H1 (cell line): Measurements from ENCODE around the gene RICTOR. TPM values are rescaled to one million over a fixed set of nuclear protein-coding genes. Genes with fewer than 3 reads are reported as not detected.

Experiments used
- CTCF ChIA-PET: fragments of 300-600 bp; sonication (Branson Sonifier 250); formaldehyde crosslinking; loops from one replicate; lab custom pipeline; 2021; ENCODE audit not compliant: partially characterized antibody; lab: Charles Lee
- POLR2A ChIA-PET: fragments of 300-600 bp; sonication (Branson Sonifier 250); formaldehyde crosslinking; loops from one replicate; lab custom pipeline; 2021; ENCODE audit warnings: inconsistent platforms; ENCODE audit not compliant: partially characterized antibody; lab: Charles Lee
- DNase-seq, 2 experiments: peaks; one replicate each; pipeline versions ENCODE4 v3.0.0 to v3.0.0-alpha.2; 2010 to 2022; ENCODE audit warnings: low spot score in 2 of 2, low read depth in 1 of 2, mixed read lengths in 1 of 2
- FAIRE-seq: peaks from 2 replicates; lab custom pipeline; 2011; peaks lifted over from hg19 to GRCh38; lab: Jason Lieb, UNC
- H2AFZ ChIP-seq: 2 replicates; pipeline ENCODE4 v1.8.1; 2012; ENCODE audit warnings: low read length, inconsistent platforms
- H2AK5ac ChIP-seq: 2 replicates; pipeline ENCODE4 v1.6.1; 2013; ENCODE audit warnings: low read depth, low read length
- H2BK120ac ChIP-seq: replicated peaks from 2 replicates; pipeline ENCODE3; 2013; ENCODE audit warnings: low read depth, low read length, inconsistent platforms
- H2BK12ac ChIP-seq: 2 replicates; pipeline ENCODE4 v1.6.1; 2013; ENCODE audit warnings: low read depth, low read length
- H2BK15ac ChIP-seq: 2 replicates; pipeline ENCODE4 v1.6.1; 2013; ENCODE audit warnings: low read length
- H2BK20ac ChIP-seq: 2 replicates; pipeline ENCODE4 v1.6.1; 2013; ENCODE audit warnings: low read length
- H2BK5ac ChIP-seq: 2 replicates; pipeline ENCODE4 v1.6.1; 2013; ENCODE audit warnings: low read depth, low read length
- H3K14ac ChIP-seq: 2 replicates; pipeline ENCODE4 v1.6.1; 2013; ENCODE audit warnings: inconsistent platforms; ENCODE audit not compliant: insufficient read length
- H3K18ac ChIP-seq: 2 replicates; pipeline ENCODE4 v1.6.1; 2013; ENCODE audit warnings: low read length; ENCODE audit errors: extremely low read depth
- H3K23ac ChIP-seq: 2 replicates; pipeline ENCODE4 v1.6.1; 2013; ENCODE audit warnings: inconsistent platforms; ENCODE audit not compliant: insufficient read length
- H3K23me2 ChIP-seq: 2 replicates; pipeline ENCODE4 v1.6.1; 2013; ENCODE audit warnings: low read depth, low read length
- H3K27ac ChIP-seq: 2 replicates; pipeline ENCODE4 v1.6.1; 2011; ENCODE audit warnings: low read depth, low read length, inconsistent platforms
- H3K27me3 ChIP-seq, 4 experiments: replicated peaks in 1 of 4; 1 replicate in 1 of 4; 2 replicates in 3 of 4; pipeline versions ENCODE4 v1.6.1 to v1.8.1; 2011 to 2013; ENCODE audit warnings: low read length in 3 of 4, mild to moderate bottlenecking in 3 of 4, inconsistent platforms in 2 of 4, mixed read lengths in 2 of 4, moderate library complexity in 1 of 4; ENCODE audit not compliant: control insufficient read depth in 3 of 4, insufficient read depth in 3 of 4; ENCODE audit errors: extremely low read depth in 1 of 4
- H3K36me3 ChIP-seq, 4 experiments: 2 replicates each; pipeline versions ENCODE4 v1.6.1 to v1.8.1; 2011 to 2013; ENCODE audit warnings: mild to moderate bottlenecking in 4 of 4, low read length in 3 of 4, moderate library complexity in 2 of 4, control low read depth in 1 of 4, inconsistent platforms in 1 of 4; ENCODE audit not compliant: insufficient read depth in 4 of 4, control insufficient read depth in 2 of 4
- H3K4ac ChIP-seq: replicated peaks from 2 replicates; pipeline ENCODE3; 2013; ENCODE audit warnings: low read length, low read depth, mixed read lengths, inconsistent platforms; ENCODE audit not compliant: insufficient read length
- H3K4me1 ChIP-seq, 4 experiments: replicated peaks in 1 of 4; 1 replicate in 1 of 4; 2 replicates in 3 of 4; pipeline versions ENCODE4 v1.6.1 to v1.8.1; 2011 to 2013; ENCODE audit warnings: low read length in 3 of 4, inconsistent platforms in 2 of 4, mixed read lengths in 1 of 4; ENCODE audit not compliant: insufficient read depth in 4 of 4, control insufficient read depth in 3 of 4
- H3K4me2 ChIP-seq, 2 experiments: 2 replicates each; pipeline versions ENCODE4 v1.6.1 to v1.8.1; 2011 to 2013; ENCODE audit warnings: low read depth in 2 of 2, low read length in 2 of 2, control low read depth in 1 of 2, inconsistent platforms in 1 of 2, mild to moderate bottlenecking in 1 of 2; ENCODE audit not compliant: insufficient read depth in 1 of 2
- H3K4me3 ChIP-seq, 4 experiments: fragments of 200-600, 300-600 bp in 1 of 4; sonication (generic), shearing (Covaris generic), sonication (Bioruptor Twin) in 1 of 4; 2 replicates each; pipeline versions ENCODE4 v1.5.1 to v1.8.1; 2011 to 2016; ENCODE audit warnings: low read length in 4 of 4, low read depth in 3 of 4, control low read depth in 2 of 4, inconsistent platforms in 2 of 4, mild to moderate bottlenecking in 2 of 4, mixed read lengths in 1 of 4, moderate library complexity in 1 of 4; ENCODE audit not compliant: insufficient read depth in 2 of 4; ENCODE audit errors: extremely low read depth in 1 of 4
- H3K56ac ChIP-seq: replicated peaks from 2 replicates; pipeline ENCODE3; 2013; ENCODE audit warnings: low read depth, mild to moderate bottlenecking, mixed read lengths, low read length, inconsistent platforms; ENCODE audit not compliant: insufficient read length
- H3K79me1 ChIP-seq: 2 replicates; pipeline ENCODE4 v1.6.1; 2013; ENCODE audit warnings: low read depth, low read length, control low read depth
- H3K79me2 ChIP-seq, 2 experiments: 2 replicates each; pipeline versions ENCODE4 v1.6.1 to v1.8.1; 2012 to 2013; ENCODE audit warnings: low read length in 2 of 2, mild to moderate bottlenecking in 2 of 2, inconsistent platforms in 1 of 2; ENCODE audit not compliant: insufficient read depth in 2 of 2, control insufficient read depth in 1 of 2
- H3K9ac ChIP-seq, 4 experiments: replicated peaks in 1 of 4; 1 replicate in 1 of 4; 2 replicates in 3 of 4; pipeline versions ENCODE4 v1.6.1 to v1.8.1; 2011 to 2013; ENCODE audit warnings: low read depth in 3 of 4, low read length in 3 of 4, control low read depth in 2 of 4, mild to moderate bottlenecking in 2 of 4, moderate library complexity in 2 of 4, inconsistent platforms in 1 of 4; ENCODE audit errors: extremely low read depth in 1 of 4
- H3K9me3 ChIP-seq, 2 experiments: 2 replicates each; pipeline versions ENCODE4 v1.6.1 to v1.8.1; 2012 to 2013; ENCODE audit warnings: mild to moderate bottlenecking in 2 of 2, moderate library complexity in 2 of 2, control low read depth in 1 of 2, inconsistent platforms in 1 of 2, low read depth in 1 of 2, low read length in 1 of 2, mixed read lengths in 1 of 2; ENCODE audit not compliant: insufficient read depth in 2 of 2
- H4K20me1 ChIP-seq, 2 experiments: replicated peaks in 1 of 2; 2 replicates each; pipeline versions ENCODE3 to v1.8.1; 2011 to 2013; ENCODE audit warnings: inconsistent platforms in 2 of 2, low read length in 2 of 2, mild to moderate bottlenecking in 1 of 2; ENCODE audit not compliant: insufficient read depth in 2 of 2, control insufficient read depth in 1 of 2
- H4K5ac ChIP-seq: 2 replicates; pipeline ENCODE4 v1.6.1; 2013; ENCODE audit warnings: low read length, low read depth, mixed read lengths, inconsistent platforms; ENCODE audit not compliant: insufficient read length
- H4K8ac ChIP-seq: 2 replicates; pipeline ENCODE4 v1.8.0; 2013; ENCODE audit warnings: mild to moderate bottlenecking, moderate library complexity, low read length, inconsistent platforms; ENCODE audit not compliant: insufficient read depth; ENCODE audit errors: extremely low read depth
- H4K91ac ChIP-seq: replicated peaks from 2 replicates; pipeline ENCODE3; 2013; ENCODE audit warnings: low read length, mixed read lengths, inconsistent platforms; ENCODE audit not compliant: insufficient read length
- BCL11A ChIP-seq, 2 experiments: IDR thresholded peaks; one replicate each; pipeline ENCODE4 v1.6.1; 2011; ENCODE audit warnings: low read depth in 2 of 2, low read length in 2 of 2, mild to moderate bottlenecking in 2 of 2
- CBX5 ChIP-seq: fragments of 300-800, 300-1000 bp; sonication (generic); IDR thresholded peaks from 2 replicates; pipeline ENCODE4 v1.7.1; 2016; ENCODE audit warnings: antibody characterized with exemption, low read length, low read depth
- NANOG ChIP-seq: IDR thresholded peaks from 2 replicates; pipeline ENCODE4 v1.6.1; 2011; ENCODE audit warnings: low read length, low read depth, mild to moderate bottlenecking, inconsistent platforms; ENCODE audit not compliant: insufficient read depth, poor library complexity, severe bottlenecking
- SUZ12 ChIP-seq: fragments of 200-600 bp; sonication (generic); IDR thresholded peaks from 2 replicates; pipeline ENCODE4 v1.6.1; 2012; ENCODE audit warnings: mild to moderate bottlenecking, inconsistent platforms, low read length, moderate library complexity, mixed read lengths
- WGBS, 2 experiments: shearing (Covaris generic) in 1 of 2; methylation state at CpG; one replicate each; pipeline versions ENCODE4 v1.1.6 to v1.1.7; 2013 to 2015; ENCODE audit warnings: low lambda C conversion rate in 2 of 2, mixed read lengths in 2 of 2, inconsistent platforms in 1 of 2, low coverage in 1 of 2, missing lambda C conversion rate in 1 of 2; ENCODE audit not compliant: insufficient replicate concordance in 2 of 2, insufficient coverage in 1 of 2, insufficient read length in 1 of 2; ENCODE audit errors: extremely low coverage in 1 of 2, missing lambda C conversion rate in 1 of 2; 5-methylcytosine and 5-hydroxymethylcytosine counted together
- polyA plus RNA-seq, 7 experiments: library from polyadenylated mRNA; depleted of rRNA in 3 of 7; stranded (reverse) in 5 of 7; unstranded in 2 of 7; fragments of >200 nt in 5 of 7; fragments of 200-250 nt in 2 of 7; gene quantifications; 1 replicate in 5 of 7; 2 replicates in 1 of 7; 4 replicates in 1 of 7; pipeline versions ENCODE4 v1.2.1 to v1.2.3, GENCODE V29; 2011 to 2013; ENCODE audit warnings: missing spikeins in 2 of 7, mixed read lengths in 2 of 7
- total RNA-seq: library from RNA; stranded (reverse); fragmentation: NEBNext Ultra II Directional; extraction: Animal tissue kit (Norgen Biotek cat#: 25700); gene quantifications from 2 replicates; pipeline ENCODE4 v1.2.1, GENCODE V29; 2021

The RICTOR gene
- total and polyA plus RNA-seq, 2 of the 8 experiments (the other 6 are each of a cell fraction or from before 2014, with no cell fraction given): 4.3 to 26.6 TPM

DNA sequence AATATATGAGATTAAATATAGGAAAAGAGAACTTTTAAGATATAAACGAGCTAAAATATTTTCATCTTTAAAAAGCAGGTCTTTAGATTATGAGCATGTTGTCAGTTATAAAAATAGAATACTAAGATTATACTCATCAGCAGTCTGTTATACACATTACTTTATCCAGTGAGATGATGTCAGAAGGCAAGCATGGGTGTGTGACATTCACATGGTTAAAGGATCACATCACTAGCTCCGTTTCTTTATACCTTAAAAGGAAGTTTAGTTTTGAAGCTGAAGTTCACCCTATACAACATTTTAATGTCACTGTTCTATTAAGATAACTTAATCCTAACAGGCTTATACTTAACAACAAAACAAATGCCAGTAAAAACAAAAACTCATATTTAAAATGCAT lies 59.6 kb downstream of the RICTOR start:
- H3K4me2 ChIP-seq: no peak overlapping the region
- POLR2A ChIA-PET: no interaction called here
- H3K27ac ChIP-seq: no peak overlapping the region

More for the DNA sequence above, 59.6 kb downstream of the RICTOR start:
- H3K14ac ChIP-seq: no peak overlapping the region
- no peak for FAIRE-seq
- no peak overlapping the region for H2BK20ac ChIP-seq
- no peak overlapping the region for H3K56ac ChIP-seq
- H3K9ac ChIP-seq: no peak overlapping the region
- no peak overlapping the region for H4K5ac ChIP-seq
- no peak overlapping the region for H2AK5ac ChIP-seq
- H3K23ac ChIP-seq: no peak overlapping the region
- DNase-seq: no peak
- H2BK120ac ChIP-seq: no peak overlapping the region
- H3K36me3 ChIP-seq: peaks cover 0 to 29% (median 6%) of the 10 kb centered on the region in 4 experiments; a peak in 3 of 8 replicates
- no peaks in the 10 kb centered on the region for H3K23me2 ChIP-seq
- no peaks in the 10 kb centered on the region for H3K79me1 ChIP-seq
- TF ChIP-seq CBX5: no peak
- no peak for TF ChIP-seq SUZ12
- TF ChIP-seq BCL11A (IDR thresholded peaks at IDR 0.05; ENCODE audit: low read depth in 2 of 2, low read length in 2 of 2): no peak
- TF ChIP-seq NANOG: no peak
- no peaks in the 10 kb centered on the region for H4K20me1 ChIP-seq
- no peak overlapping the region for H2BK12ac ChIP-seq
- H2BK5ac ChIP-seq: no peak overlapping the region
- no peak overlapping the region for H4K8ac ChIP-seq
- no peak overlapping the region for H4K91ac ChIP-seq
- H3K4me3 ChIP-seq: no peak overlapping the region
- 84% methylated on average over 2 of the region's 2 CpGs; no CpG with 5 or more reads in 1 of the 2 experiments for WGBS, 2 experiments
- CTCF ChIA-PET: interaction anchor here (2.1 kb wide), 1 partner anchor 66 kb away, joined by 6 read pairs; no protein-coding TSS in a partner anchor
- H3K18ac ChIP-seq: no peak overlapping the region
- no peak overlapping the region for H2BK15ac ChIP-seq
- H3K4me1 ChIP-seq: no peaks in the 10 kb centered on the region
- peaks cover 0 to 3% of the 10 kb centered on the region in 2 experiments; a peak in 2 of 4 replicates for H3K79me2 ChIP-seq
- H2AFZ ChIP-seq: no peak overlapping the region
- peaks cover 22 to 25% of the 10 kb centered on the region in 2 experiments for H3K9me3 ChIP-seq
- H3K27me3 ChIP-seq: no peaks in the 10 kb centered on the region
- H3K4ac ChIP-seq: no peak overlapping the region
